Cardiac fibroblast (primary cell): ENCODE measurements around the gene PAQR7.
A peak's percentile ranks its signal among the peaks of the same experiment; 100 is the strongest.

Source experiments
- DNase-seq, 2 donors: peaks; one replicate each; pipeline versions ENCODE4 v3.0.0 to v3.0.0-alpha.2; 2010; ENCODE audit warnings: low read depth in 2 of 2
- H3K4me3 ChIP-seq, 2 donors: replicated peaks in 1 of 2; 1 replicate in 1 of 2; 2 replicates in 1 of 2; pipeline ENCODE4 v1.5.1; 2011; ENCODE audit warnings: low read depth in 2 of 2, low read length in 2 of 2, mild to moderate bottlenecking in 2 of 2, moderate library complexity in 1 of 2
- CTCF ChIP-seq: IDR thresholded peaks from one replicate; pipeline ENCODE4 v1.5.1; 2011; ENCODE audit warnings: low read depth, mild to moderate bottlenecking, low read length, inconsistent platforms

Gene PAQR7

GRCh38 chr1:25863486-25864262 lies 11.8 kb downstream of the PAQR7 start:
- no peak overlapping the region for H3K4me3 ChIP-seq
- TF ChIP-seq CTCF = no peak
- DNase-seq = no peak

- H3K4me3 ChIP-seq = no peak overlapping the region
- no peak for DNase-seq
- no peak for TF ChIP-seq CTCF
Observed at GRCh38 chr1:25862785-25863485, 12.6 kb downstream of the PAQR7 start.

- no peak overlapping the region for H3K4me3 ChIP-seq
Observed at GRCh38 chr1:25861316-25862286, 13.9 kb downstream of the PAQR7 start.

GRCh38 chr1:25858906-25859789 lies 16.4 kb downstream of the PAQR7 start, which contains the start of gene AUNIP:
TSS of gene AUNIP (minus strand) at chr1:25859457. CDS start at chr1:25859357, 100 bp downstream.
- no peak for TF ChIP-seq CTCF

More at GRCh38 chr1:25861316-25862286, 13.9 kb downstream of the PAQR7 start:
- no peak for TF ChIP-seq CTCF
- DNase-seq = no peak

GRCh38 chr1:25858494-25858893 lies 17.0 kb downstream of the PAQR7 start:
- no peak for DNase-seq
- peak overlapping the region; percentile 61 to 75 for H3K4me3 ChIP-seq
- TF ChIP-seq CTCF = no peak

More at GRCh38 chr1:25858906-25859789, 16.4 kb downstream of the PAQR7 start, which contains the start of gene AUNIP:
- DNase-seq = peak; percentile 85 to 92
- H3K4me3 ChIP-seq = peak within 1 kb of the TSS; percentile 61 to 75
